OCI-M2 (cell line): Measurements from ENCODE around the gene FAXC.
"Not testable (repeated sequence)": the region's sequence is repeated elsewhere in the genome, so short reads cannot be mapped to it uniquely, and the experiment has no call there.

Experiments used
- DNase-seq: peaks from one replicate; lab custom pipeline; 2025; ENCODE audit not compliant: unreplicated experiment; lab: John Stamatoyannopoulos, UW

FAXC gene

DNA sequence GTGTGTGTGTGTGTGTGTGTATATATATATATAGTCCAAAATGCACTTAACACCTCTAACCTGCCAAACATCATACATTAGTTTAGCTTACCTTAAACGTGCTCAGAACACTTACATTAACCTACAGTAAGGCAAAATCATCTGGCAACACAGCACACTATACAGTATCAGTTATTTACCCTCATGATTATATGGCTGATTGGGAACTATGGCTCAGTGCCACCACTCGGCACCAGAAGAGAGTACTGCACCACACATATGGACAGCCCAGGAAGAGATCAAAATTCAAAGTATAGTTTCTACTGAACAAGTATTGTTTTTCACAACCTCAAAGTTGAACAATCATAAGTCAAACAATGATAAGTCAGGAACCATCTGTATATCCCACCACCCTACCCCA, 59.8 kb downstream of the FAXC start:
- no peak for DNase-seq

GRCh38 chr6:99288668-99289067, 60.8 kb downstream of the FAXC start:
- DNase-seq, result no peak

GRCh38 chr6:99287523-99287922, 62.0 kb downstream of the FAXC start:
- DNase-seq, result no peak

DNA sequence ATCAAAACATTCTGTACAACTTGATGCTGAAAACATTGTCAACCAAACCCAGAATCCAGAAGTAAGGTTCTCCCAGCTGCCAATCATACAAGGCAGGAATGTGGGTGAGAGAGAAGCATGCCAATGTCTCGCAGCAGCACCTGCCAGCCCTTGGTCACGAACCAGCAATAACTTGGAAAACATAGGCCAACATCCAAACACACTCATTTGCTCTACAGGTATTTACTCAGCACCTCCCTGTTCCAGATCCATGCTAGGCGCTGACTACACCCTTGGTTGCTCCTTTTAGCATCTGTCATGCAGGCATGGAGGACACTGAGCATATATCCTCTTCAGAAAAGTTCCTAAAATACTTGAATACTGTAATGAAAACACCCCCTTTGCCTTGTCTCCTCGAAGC, 63.6 kb downstream of the FAXC start:
- no peak for DNase-seq

- DNase-seq, result no peak
These were observed 66.9 kb downstream of the FAXC start for GRCh38 chr6:99282479-99283062.

DNA sequence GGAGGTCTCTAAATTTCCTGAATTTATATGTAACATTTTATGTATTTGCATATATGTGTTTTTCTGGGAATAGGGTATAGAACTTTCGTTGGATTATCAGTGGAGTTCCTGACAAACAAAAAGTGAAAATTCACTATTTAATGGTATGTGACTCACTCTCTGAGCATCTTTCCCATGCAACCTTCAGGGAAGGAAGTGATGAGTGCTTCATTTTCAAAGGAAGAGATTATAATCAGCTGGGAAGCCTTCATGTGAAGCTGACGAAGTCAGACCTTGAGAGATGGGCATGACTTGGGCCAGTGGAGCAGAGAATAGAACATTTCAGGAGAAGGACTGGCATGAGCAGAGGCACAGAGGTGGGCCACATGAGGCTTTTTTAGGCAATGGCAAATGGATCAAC, 72.7 kb downstream of the FAXC start:
- no peak for DNase-seq

- no peak for DNase-seq
These were observed 78.6 kb downstream of the FAXC start for GRCh38 chr6:99270826-99271225.

GRCh38 chr6:99270030-99270429, 79.4 kb downstream of the FAXC start:
- no peak for DNase-seq

DNA sequence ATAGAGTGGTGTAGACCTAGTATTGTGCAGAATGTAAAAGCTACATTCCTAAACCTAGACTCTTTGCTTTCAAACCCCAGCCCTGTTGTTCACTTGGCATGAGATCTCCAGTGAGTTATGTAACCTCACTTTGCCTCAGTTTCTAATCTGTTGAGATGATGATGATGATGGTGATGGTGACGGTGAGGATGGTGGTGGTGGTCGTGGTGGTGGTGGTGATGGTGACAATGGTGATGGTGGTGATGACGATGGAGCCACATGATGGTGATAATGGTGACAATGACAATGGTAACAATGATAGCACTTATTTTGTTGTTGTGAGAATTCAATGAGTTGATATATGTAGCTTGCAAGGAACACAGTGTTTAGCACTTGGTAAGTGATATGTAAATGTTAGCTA, 80.3 kb downstream of the FAXC start:
- DNase-seq, result no peak

GRCh38 chr6:99266996-99267395, 82.5 kb downstream of the FAXC start:
- DNase-seq, result not testable (repeated sequence)

GRCh38 chr6:99265447-99265846, 84.0 kb downstream of the FAXC start:
- DNase-seq, result not testable (repeated sequence)

GRCh38 chr6:99254616-99255550, 94.6 kb downstream of the FAXC start:
- DNase-seq, result no peak

- no peak for DNase-seq
These were observed 96.2 kb downstream of the FAXC start for GRCh38 chr6:99253271-99253670.

GRCh38 chr6:99252421-99252820, 97.1 kb downstream of the FAXC start:
- no peak for DNase-seq

- DNase-seq, result no peak
These were observed 99.0 kb downstream of the FAXC start for GRCh38 chr6:99250476-99250875.

DNA sequence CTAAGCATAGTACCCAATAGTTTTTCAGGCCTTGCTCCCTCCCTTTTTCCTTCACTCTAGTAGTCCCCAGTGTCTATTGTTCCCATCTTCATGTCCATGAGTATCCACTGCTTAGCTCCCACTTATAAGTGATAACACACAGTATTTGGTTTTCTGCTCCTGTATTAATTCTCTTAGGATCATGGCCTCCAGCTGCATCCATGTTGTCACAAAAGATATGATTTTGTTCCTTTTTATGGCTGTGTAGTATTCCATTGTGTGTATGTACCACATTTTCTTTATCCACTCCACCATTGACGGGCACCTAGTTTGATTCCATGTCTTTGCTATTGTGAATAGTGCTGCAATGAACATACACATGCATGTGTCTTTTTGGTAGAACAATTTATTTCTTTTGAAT, 102.9 kb downstream of the FAXC start:
- DNase-seq, result no peak

DNA sequence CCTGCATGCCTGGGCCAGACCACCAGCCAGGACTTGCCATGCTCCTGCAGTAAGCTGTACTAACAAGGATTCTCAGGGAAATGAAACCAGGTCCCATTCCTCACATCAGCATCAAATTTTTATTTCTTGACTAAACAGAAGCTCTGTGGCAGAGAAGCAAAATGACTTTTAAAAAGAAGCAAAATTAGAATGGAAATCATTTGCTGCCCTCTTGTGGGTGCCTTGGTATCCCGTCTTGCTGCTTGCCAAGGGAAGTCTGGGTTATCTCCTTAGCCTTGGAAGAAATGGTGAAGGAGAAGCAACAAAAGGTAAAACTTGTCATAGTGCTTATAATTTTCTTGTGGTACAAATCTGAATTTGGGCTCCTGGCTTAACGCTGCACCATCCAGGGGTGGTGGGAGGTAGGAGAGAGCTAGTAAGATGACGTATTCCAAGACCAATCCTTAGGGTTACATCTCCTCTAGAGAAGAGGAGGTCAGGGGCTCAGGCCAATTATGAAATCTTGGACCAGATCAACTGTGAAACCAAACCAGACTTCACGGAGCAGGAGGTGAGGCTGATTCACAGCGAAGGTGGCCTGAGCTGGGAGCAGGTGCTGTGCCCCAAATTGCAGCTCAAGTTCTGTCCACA, 107.5 kb downstream of the FAXC start:
- no peak for DNase-seq

DNA sequence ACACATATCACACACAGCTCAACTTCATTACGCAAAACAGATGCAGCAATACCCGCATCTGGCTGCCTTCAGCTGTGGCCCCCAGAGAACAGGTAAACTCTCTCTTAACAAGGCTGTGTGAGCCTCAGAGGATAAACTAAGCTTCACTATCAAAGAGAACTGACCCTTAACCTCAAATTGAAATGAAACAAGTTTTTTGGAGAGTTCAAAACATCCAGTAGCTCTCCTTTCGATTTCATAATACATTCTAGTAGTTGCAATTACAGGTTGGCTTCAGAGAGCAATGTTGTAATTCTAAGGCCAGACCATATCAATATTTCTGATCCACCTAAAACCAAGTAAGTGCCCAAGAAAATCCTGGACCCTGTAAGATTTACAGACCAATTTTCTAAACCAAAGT, 113.5 kb downstream of the FAXC start:
- no peak for DNase-seq

GRCh38 chr6:99233219-99233618, 116.3 kb downstream of the FAXC start:
- no peak for DNase-seq

DNA sequence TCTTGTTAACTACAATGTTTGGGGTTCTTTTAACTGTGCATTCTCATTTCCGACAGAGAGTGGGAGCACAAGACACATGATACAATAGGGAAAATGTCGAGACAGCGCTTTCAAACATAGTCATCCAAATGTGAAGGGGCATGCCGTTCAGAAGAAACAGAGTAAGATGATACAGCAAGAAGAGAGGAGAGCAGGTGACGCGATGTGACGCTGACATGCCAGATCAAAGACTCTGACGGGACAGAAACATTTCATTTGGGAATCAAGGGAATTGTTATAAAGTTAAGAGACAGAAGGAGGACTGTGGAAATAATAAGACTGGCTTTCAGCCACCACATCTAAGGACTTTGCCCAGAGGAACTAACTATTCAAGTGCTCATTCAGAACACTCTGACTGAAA, 117.4 kb downstream of the FAXC start:
- DNase-seq, result no peak

DNA sequence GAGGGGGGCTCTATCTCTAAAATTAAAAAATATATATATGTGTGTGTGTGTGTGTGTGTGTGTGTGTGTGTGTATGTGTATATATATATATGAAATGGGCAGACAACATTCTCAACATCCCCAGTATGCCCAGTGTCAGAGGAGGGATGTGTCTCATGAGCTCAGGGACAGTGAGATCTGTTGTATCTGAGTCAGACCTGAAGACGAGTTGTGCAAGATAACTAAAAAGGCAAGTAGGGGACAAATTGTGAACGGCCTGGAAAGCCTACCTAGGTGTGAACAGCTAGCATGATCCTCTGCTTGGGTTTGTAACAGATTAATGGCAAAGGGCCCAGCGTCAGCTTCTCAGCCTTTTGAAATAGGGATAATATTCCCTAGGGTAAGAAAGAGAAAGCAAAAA, 124.3 kb downstream of the FAXC start:
- no peak for DNase-seq
